GM18951 (cell line): ENCODE data around the gene SLC16A11.
A peak's percentile ranks its signal among the peaks of the same experiment; 100 is the strongest.
"Not testable (repeated sequence)": the region's sequence is repeated elsewhere in the genome, so short reads cannot be mapped to it uniquely, and the experiment has no call there.

Experiments used
- POLR2A ChIP-seq: IDR thresholded peaks from 4 replicates; pipeline ENCODE4 v1.6.1; 2011; ENCODE audit warnings: mild to moderate bottlenecking; ENCODE audit not compliant: insufficient read length, insufficient read depth; ENCODE audit errors: extremely low read depth
- in situ Hi-C: fragments of 300-500 bp; cut with MboI; formaldehyde crosslinking; loops from one replicate; pipeline ENCODE4 v1.12.0; 2022; ENCODE audit warnings: low sequenced_read_pairs, mixed read lengths, inconsistent platforms; ENCODE audit not compliant: unreplicated experiment

SLC16A11 gene

GRCh38 chr17:7043497-7044198 is at the start of gene SLC16A11:
Gene SLC16A11, minus strand, starts transcription at chr17:7044092. Its CDS starts 579 bp downstream, at chr17:7043513.
- peak; percentile 19 for TF ChIP-seq POLR2A
- in situ Hi-C loops, result no loop called here

- in situ Hi-C loops, result not testable (repeated sequence)
Observed at GRCh38 chr17:7091311-7092005, 47.6 kb upstream of the SLC16A11 start.

DNA sequence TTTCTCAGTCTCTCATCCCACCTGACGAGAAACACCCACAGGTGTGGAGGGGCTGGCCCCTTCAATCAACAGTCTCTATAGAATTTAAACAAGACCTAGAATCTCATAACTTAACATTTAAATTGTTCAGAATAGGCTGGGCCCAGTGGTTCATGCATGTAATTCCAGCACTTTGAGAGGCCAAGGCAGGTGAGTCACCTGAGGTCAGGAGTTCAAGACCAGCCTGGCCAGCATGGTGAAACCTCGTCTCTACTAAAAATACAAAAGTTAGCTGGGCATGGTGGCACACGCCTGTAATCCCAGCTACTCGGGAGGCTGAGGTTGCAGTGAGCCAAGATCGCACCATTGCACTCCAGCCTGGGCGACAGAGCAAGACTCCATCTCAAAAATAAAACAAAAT is 45.7 kb upstream of the SLC16A11 start:
- in situ Hi-C loops, result not testable (repeated sequence)

- in situ Hi-C loops, result not testable (repeated sequence)
Observed at GRCh38 chr17:7088442-7088841, 44.5 kb upstream of the SLC16A11 start.

DNA sequence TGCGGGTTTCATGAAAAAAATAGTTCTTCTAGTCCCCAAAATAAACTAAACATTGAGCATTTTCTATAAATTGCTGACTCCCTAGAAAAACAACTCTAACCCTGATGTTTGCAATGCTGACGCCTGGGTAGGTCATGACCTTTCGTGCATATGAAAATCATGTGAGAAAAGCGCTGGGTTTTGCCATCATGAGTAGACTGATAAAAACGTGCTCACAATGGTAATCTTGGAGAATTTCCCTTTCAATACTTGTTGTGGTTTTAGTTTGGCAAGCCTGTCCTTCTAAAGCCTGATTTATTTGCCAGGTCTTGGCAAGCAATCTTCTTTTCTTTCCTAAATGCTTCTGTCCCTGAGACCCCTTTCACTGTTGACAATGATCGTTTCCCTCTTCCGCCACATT is 40.2 kb upstream of the SLC16A11 start:
- TF ChIP-seq POLR2A, result no peak
- in situ Hi-C loops, result no loop called here

DNA sequence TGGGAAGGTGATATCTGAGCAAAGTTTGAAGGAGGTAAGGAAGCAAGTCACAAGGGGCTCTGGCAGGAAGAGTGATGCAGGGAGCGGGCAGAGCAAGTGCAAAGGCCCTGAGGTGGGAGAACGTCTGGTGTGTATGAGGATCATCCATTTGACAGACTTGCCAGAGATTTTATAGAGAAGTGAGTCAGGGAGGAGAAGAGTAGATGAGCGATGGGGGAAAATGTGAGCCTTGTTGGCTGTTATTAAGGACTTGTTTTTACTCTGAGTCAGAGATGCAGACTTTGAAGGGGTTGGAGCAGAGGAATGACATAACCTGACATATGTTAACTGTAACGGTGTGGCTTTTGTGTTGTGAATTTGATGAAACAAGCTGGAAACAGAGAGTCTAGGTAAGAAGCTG is 39.7 kb upstream of the SLC16A11 start:
- in situ Hi-C loops, result no loop called here

GRCh38 chr17:7081341-7082062 is 37.6 kb upstream of the SLC16A11 start:
- in situ Hi-C loops, result no loop called here
- TF ChIP-seq POLR2A, result no peak

More for the DNA sequence above, 39.7 kb upstream of the SLC16A11 start:
- no peak for TF ChIP-seq POLR2A

- in situ Hi-C loops, result no loop called here
- no peak for TF ChIP-seq POLR2A
Observed at GRCh38 chr17:7080456-7081041, 36.7 kb upstream of the SLC16A11 start.

GRCh38 chr17:7079581-7080455 is 35.9 kb upstream of the SLC16A11 start, which contains the start of gene CLEC10A:
Gene CLEC10A, minus strand, starts transcription at chr17:7080251. Its CDS starts 1,439 bp downstream, at chr17:7078812.
- in situ Hi-C loops, result no loop called here
- TF ChIP-seq POLR2A, result no peak

DNA sequence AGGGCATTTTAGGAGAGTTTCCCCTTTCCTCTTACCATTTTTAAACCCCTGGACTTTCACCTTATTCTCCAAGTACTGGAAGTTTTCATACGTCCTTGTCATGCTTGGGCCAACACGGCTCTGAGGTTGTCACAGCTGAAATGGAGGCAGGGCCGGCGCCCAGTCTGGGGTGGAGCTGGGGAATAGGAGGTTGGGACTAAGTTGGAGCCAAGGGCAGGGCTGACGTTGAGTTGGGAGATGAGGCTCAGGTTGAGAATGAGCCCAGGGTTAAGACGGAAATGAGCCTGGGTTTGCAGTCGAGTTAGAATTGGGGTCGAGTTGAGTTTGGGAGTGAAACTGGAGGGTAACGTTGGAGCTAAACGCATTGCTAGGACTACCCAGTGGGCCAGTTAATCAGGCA is 34.8 kb upstream of the SLC16A11 start:
- in situ Hi-C loops, result no loop called here
- no peak for TF ChIP-seq POLR2A

DNA sequence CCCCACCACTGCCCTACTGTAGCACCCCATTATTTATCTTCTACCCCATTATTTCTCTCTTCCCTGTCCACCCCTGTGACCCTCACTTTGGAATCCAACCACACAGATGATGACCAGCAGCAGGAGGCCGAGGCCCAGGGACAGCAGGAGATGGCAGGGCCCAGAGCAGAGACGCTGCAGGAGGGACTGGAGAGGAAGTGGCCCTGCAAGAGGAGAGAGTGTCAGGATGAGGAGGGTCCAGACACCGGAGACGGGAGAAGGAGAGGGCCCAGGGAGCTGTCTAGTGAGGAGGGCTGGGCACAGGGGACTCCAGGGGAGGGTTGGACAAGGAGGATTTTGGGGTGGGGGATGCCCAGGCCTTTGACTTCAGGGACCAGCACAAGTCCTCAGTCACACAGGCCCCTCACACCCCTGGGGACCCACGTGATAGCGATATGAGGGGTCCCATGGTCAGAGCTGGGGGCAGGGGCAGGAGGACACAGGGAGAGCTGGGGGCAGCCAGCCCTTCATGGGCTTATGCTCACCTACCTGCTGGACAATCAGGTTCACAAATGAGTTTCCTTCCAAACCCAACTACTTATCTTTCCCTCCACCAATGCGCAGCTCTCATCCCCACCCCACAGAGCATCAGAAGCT is 34.1 kb upstream of the SLC16A11 start:
- in situ Hi-C loops, result no loop called here

GRCh38 chr17:7074931-7075330 is 31.0 kb upstream of the SLC16A11 start:
- TF ChIP-seq POLR2A, result no peak
- in situ Hi-C loops, result no loop called here

More for the DNA sequence above, 34.1 kb upstream of the SLC16A11 start:
- no peak for TF ChIP-seq POLR2A
